Spleen (tissue), 7 donors: ENCODE measurements around the gene SLC30A3.

Experiments
- POLR2AphosphoS5 ChIP-seq, 3 donors: sonication (generic); formaldehyde crosslinking; IDR thresholded peaks; one replicate each; pipeline ENCODE4 v1.5.1; 2017; ENCODE audit warnings: antibody characterized with exemption in 3 of 3
- TF ChIP-seq, protein P1 (sequence below), 11 experiments: fragments of 200-600 bp in 7 of 11; fragments of 450-650 bp in 4 of 11; sonication (generic) in 4 of 11; IDR thresholded peaks in 8 of 11; conservative IDR thresholded peaks in 3 of 11; 1 replicate in 7 of 11; 2 replicates in 4 of 11; pipeline versions ENCODE4 v1.4.0 to v1.8.0; 2016 to 2021; ENCODE audit warnings: antibody characterized with exemption in 11 of 11, inconsistent platforms in 4 of 11, mild to moderate bottlenecking in 1 of 11
- donor health status: DM: no; HTN: no; CAD: no; lungs with moderate emphysema.
- donor health status: DM: no; HTN: no; CAD: no.
- donor health status: DM: no; HTN: no; CAD: no.

DNA sequence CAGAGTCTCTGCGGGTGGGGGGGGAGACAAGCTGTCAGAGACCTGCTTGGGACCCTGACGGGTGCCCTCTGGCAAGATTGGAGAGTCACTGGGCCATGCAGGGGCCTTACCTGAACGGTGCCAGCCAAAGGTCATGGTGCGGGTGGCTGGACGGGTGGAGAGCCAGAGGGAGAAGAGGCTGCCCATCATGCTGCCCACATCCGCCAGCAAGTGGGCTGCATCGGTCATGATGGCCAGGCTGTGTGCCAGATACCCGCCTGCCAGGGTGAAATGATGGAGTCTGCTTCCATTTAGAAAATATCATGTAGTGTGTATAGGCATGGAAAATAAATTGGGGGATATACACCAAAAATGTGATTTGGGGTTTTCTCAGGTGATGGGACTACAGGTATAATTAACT lies 4.8 kb downstream of the SLC30A3 start:
- TF ChIP-seq, protein P1, sequence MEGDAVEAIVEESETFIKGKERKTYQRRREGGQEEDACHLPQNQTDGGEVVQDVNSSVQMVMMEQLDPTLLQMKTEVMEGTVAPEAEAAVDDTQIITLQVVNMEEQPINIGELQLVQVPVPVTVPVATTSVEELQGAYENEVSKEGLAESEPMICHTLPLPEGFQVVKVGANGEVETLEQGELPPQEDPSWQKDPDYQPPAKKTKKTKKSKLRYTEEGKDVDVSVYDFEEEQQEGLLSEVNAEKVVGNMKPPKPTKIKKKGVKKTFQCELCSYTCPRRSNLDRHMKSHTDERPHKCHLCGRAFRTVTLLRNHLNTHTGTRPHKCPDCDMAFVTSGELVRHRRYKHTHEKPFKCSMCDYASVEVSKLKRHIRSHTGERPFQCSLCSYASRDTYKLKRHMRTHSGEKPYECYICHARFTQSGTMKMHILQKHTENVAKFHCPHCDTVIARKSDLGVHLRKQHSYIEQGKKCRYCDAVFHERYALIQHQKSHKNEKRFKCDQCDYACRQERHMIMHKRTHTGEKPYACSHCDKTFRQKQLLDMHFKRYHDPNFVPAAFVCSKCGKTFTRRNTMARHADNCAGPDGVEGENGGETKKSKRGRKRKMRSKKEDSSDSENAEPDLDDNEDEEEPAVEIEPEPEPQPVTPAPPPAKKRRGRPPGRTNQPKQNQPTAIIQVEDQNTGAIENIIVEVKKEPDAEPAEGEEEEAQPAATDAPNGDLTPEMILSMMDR (IDR thresholded peaks at IDR 0.05 in 8 of 11, conservative IDR thresholded peaks at IDR 0.05 in 3 of 11) = no peak
- TF ChIP-seq POLR2AphosphoS5 (IDR thresholded peaks at IDR 0.05) = no peak
